Activated CD4-positive, CD25-positive, alpha-beta regulatory T cell treated with anti-CD3 and anti-CD28 coated beads, Interleukin-2, amount 50 U/mL, for 72 hours (primary cell): ENCODE data around the gene SPATA46.
"Not testable (repeated sequence)": the region's sequence is repeated elsewhere in the genome, so short reads cannot be mapped to it uniquely, and the experiment has no call there.

Source experiments
- DNase-seq: peaks from one replicate; pipeline ENCODE4 v3.0.0; 2021

Gene SPATA46, protein sequence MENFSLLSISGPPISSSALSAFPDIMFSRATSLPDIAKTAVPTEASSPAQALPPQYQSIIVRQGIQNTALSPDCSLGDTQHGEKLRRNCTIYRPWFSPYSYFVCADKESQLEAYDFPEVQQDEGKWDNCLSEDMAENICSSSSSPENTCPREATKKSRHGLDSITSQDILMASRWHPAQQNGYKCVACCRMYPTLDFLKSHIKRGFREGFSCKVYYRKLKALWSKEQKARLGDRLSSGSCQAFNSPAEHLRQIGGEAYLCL

GRCh38 chr1:162376691-162377090 is at the start of gene SPATA46:
Gene SPATA46, minus strand, starts transcription at chr1:162376854. Its CDS starts 64 bp downstream, at chr1:162376790.
- DNase-seq: no peak

GRCh38 chr1:162422662-162423375 is 46.2 kb upstream of the SPATA46 start:
- DNase-seq: no peak

GRCh38 chr1:162421258-162422164 is 44.9 kb upstream of the SPATA46 start:
- no peak for DNase-seq

DNA sequence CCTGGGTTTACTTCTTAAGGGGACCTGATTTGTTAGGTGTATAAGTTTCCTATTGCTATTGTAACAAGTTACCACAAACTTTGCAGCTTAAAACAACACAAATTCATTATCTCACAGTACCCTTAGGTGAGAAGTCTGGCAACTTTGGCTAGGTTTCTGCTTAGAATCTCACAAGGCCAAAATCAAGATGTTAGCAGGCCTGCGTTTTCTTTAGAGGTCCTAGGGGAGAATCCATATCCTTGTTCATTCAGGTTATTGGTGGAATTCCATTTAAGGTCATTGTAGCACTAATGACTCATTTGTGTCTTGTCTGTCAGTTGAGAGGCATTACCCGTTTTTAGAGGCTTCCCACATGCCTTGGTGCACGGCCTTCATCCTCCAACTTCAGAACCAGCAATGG is 43.5 kb upstream of the SPATA46 start:
- DNase-seq: no peak

DNA sequence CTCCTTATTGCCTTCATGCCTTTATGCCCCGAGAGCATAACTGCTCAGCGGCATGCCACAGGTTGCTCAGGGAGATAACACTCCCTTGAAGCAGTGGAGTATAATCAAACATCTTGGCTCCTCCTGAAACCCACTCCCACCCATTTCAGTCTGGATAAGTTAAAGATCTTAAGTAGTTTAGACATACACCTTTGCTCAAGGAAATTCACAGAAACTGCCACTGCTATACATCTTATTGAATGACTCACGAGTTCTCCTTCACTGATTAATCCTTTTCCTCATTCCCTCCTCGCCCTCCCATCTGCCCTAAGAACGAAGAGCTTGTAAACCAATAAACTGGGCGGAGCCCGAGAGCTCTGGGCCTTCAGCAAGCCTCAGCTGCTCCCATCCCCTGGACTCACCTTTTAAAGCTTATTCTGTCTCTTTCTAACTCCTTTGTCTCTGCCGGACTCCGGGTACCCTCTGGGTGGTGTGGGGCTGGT is 42.8 kb upstream of the SPATA46 start:
- DNase-seq: not testable (repeated sequence)

- DNase-seq: not testable (repeated sequence)
Measured at GRCh38 chr1:162418584-162418983, 41.9 kb upstream of the SPATA46 start.

DNA sequence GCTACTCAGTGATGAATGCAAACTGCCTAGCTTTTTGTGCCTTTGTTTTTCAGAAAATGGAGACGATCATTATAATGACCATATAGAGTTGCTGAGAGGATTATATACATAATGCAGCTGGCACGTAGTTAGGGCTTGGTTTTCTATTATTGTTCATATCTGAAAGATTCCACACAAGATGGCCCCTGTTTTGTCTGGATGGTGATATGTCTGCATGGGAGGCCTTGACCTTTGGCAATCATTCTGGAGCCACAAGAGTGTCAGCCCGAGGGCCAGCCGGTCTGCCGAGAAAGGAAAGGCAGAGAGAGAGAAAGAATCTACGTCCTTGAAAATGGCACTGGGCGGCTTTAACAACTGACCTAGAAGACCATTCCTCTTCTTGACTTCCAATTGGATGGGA is 41.0 kb upstream of the SPATA46 start:
- DNase-seq: no peak

- DNase-seq: no peak
Measured at GRCh38 chr1:162416909-162417308, 40.3 kb upstream of the SPATA46 start.

- DNase-seq: no peak
Measured at GRCh38 chr1:162416215-162416614, 39.6 kb upstream of the SPATA46 start.

DNA sequence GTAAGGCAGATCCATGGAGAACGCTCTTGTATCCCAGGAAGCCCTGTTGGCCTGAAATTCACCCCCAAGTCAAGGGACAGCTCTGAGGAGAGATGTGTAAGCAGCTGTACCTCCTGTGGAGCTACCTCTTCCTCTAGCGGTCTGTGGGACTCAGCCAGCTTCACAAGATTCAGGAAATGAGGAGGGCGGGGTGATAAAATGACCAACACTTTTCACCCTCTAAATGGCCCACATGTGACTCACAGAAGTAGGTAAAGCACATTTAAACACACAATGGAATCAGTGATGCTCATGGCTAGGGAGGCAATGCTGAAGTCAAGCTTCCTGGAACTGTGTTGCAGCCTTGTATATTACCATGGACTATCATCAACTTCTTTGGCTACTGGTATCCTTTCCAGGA is 35.3 kb upstream of the SPATA46 start, which contains the start of gene SH2D1B:
TSS of gene SH2D1B (minus strand) at position 135 of the 400 bp plus-strand sequence. CDS start at position 15, 120 bp downstream.
- DNase-seq: no peak

DNA sequence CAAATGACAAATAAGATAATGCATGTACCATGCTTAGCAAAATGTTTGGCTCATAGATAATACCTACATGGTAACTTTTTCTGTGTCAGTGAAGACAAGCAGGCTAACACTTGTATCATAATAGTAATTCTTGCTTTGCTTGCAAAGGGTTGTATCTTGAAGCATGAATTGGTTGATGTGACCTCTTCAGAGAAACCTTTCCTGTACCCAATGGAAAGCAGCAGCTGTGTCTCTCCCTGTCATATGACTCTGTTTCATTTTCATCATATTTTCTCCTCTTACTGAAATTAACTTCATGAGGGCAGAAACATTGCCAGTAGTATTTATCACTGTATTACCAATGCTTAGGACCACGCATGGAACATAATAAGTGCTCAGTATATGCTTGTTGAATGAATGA is 30.9 kb upstream of the SPATA46 start:
- DNase-seq: no peak

- no peak for DNase-seq
Measured at GRCh38 chr1:162406811-162407210, 30.2 kb upstream of the SPATA46 start.

- no peak for DNase-seq
Measured at GRCh38 chr1:162405800-162406199, 29.1 kb upstream of the SPATA46 start.

DNA sequence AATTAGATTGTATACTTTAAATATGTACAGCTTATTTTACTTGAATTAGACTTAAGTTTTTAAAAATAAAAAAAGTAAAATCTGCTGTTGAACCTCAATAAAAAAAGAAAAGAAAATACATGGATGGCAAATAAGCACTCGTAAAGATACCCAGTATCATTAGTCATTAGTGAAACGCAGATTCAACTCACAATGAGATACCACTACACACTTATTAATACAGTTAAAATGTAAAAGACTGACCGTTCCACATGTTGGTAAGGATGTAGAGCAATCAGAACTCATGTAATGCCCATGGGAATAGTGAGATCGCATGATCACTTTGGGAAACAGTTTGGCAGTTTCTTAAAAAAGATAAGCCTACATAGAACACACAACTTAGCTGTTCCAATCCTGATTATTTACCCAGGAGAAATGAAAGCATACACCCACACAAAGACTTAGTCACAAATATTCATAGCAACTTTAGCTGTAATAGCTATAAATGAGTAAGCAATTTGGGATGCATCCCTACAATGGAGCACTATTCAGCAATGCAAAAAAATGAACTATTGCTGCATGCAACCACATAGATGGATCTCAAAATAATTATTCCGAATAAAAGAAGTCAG is 28.0 kb upstream of the SPATA46 start:
- no peak for DNase-seq

- DNase-seq: no peak
Measured at GRCh38 chr1:162400790-162401355, 24.2 kb upstream of the SPATA46 start.

DNA sequence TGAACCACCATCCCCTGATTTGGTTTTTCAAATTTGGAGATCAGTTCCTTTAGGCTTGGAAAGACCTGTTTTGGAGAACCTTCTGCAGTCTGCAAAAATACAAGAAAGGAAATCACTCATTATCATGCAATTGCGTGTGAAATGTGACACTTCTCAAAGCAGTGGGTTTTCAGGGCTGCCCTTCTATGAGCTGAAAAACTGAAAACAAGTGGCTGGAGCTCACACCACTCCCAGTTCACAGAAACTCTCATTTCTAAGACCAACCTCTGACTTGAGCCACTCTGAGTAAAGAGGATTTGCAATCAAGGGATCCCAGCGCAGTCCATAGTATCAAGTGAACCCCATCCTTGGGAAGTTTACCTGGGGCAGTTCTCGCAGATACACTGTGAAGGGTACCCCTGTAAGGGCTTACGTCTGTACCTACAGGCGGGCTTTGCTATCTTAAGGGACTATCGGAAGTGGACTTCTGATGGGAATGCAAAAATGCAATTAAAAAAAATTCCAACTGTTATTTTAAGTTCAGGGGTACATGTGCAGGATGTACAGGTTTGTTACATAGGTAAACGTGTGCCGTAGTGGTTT is 22.4 kb upstream of the SPATA46 start:
- no peak for DNase-seq

- no peak for DNase-seq
Measured at GRCh38 chr1:162397943-162398560, 21.4 kb upstream of the SPATA46 start.

DNA sequence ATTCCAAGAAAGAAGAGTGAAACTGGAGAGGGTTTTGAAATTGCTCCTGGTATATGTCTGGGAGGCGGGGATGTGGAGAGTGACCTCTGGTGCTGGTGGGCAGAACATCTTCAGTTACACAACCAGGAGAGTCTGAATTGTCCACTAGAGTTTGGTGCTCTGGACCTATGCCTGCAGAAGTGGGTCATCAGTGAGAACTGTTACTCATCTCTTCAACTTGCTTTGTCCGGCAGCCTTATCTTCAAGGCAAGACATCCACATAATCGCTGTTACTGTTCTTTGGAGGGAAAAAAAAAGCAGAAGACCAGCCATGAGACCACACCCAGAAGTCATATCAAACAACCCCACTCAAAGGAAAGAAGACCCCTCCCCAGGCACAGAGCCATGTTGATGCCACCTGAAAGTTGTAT is 20.4 kb upstream of the SPATA46 start:
- DNase-seq: no peak

DNA sequence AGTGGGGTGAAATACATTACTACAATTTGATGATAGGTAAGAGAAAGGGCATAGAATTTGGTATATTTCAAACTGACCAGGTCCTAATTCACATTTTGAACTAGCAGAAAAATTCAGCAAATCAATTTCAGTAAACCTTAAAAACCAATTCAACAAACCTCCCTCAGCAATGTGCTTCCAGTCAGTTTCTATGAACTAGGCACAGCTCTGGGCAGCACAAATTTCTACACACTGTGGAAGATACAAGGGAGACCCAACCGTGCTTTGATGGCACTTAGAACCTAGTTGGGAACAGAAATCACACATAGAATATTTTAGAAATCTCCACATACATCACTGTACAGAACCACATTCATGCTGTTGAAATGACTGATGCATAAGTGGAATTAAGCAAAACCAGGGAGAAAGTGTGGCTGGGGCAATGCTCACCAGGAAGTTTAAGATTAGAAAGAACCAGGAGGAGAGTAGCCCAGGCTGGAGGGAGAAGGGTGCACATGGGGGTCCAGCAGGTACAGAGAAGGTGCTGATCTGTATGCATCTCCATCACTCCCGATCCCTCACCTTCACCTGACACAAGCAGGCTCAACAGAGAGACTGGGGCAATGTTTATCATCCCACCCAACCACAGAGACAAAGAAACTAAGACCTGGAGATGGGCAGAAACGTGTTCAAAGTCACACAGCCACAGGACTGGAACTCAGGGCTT is 19.7 kb upstream of the SPATA46 start:
- no peak for DNase-seq

GRCh38 chr1:162391790-162392563 is 15.3 kb upstream of the SPATA46 start:
- no peak for DNase-seq
